C4-2B (cell line): Measurements from ENCODE around the gene ETS1.

Experiments used
- H3K27ac ChIP-seq: fragments of 450-650 bp; 2 replicates; pipeline ENCODE4 v1.5.1; 2017
- ZFX ChIP-seq: fragments of 450-650 bp; IDR thresholded peaks from 2 replicates; pipeline ENCODE4 v1.6.1; 2017
- TF ChIP-seq, protein P1 (sequence below): fragments of 450-650 bp; conservative IDR thresholded peaks from 2 replicates; pipeline ENCODE4 v1.5.1; 2017; ENCODE audit warnings: mild to moderate bottlenecking

Gene ETS1

DNA sequence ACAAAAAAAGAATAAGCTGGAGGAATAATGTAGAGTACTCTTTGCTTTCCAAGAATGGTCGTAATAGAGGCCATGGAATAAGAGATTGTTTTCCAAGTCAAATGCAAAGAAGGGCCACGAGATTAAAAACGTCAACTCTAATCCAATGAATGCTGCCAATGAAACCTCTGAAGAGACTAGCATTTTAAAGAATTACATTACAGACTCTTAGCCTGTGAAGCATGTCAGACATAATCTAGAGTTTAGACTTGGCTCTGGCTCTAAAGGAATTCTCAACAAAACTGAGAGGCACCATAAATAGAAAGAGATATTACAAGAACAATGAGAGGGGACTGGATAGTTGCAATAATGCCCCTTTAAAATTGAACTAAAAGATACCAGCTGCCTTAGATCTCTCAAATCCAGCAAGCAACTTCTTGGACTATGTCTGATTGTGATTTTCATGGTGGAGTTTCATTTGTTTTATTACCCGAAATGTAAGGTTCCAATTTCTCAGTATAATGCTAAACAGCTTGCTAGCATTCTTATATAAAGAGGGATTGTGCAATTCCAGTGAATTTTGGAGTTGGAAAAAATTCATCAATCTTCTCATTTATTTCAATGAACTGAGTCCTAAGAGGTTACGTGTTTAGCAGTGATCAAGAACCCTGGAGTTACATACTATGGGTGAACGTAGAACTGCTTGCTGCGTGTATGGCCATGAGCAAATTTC, 5.6 kb downstream of the ETS1 start:
- H3K27ac ChIP-seq, result no peak overlapping the region
- TF ChIP-seq, protein P1, sequence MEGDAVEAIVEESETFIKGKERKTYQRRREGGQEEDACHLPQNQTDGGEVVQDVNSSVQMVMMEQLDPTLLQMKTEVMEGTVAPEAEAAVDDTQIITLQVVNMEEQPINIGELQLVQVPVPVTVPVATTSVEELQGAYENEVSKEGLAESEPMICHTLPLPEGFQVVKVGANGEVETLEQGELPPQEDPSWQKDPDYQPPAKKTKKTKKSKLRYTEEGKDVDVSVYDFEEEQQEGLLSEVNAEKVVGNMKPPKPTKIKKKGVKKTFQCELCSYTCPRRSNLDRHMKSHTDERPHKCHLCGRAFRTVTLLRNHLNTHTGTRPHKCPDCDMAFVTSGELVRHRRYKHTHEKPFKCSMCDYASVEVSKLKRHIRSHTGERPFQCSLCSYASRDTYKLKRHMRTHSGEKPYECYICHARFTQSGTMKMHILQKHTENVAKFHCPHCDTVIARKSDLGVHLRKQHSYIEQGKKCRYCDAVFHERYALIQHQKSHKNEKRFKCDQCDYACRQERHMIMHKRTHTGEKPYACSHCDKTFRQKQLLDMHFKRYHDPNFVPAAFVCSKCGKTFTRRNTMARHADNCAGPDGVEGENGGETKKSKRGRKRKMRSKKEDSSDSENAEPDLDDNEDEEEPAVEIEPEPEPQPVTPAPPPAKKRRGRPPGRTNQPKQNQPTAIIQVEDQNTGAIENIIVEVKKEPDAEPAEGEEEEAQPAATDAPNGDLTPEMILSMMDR, result no peak
- TF ChIP-seq ZFX, result no peak

DNA sequence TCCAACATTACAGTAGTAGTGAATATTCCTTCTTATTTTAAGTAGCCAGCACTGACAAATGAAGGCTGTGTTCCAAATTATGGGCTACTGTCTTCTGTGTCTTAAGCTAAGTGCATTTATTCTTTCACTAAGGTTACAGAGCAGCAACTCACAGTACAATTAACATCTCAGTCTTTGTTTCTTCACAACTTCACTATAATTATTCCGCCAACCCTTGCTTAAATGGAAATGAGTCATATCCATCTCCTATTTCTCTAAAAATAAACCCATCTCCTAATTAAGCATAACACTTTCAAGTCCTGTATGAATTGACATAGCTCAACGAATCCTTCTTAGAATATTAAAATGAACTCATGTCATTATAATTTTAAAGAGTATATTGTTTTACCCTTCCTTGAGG, 6.7 kb downstream of the ETS1 start:
- TF ChIP-seq, protein P1, result no peak
- TF ChIP-seq ZFX, result no peak
- no peak overlapping the region for H3K27ac ChIP-seq

DNA sequence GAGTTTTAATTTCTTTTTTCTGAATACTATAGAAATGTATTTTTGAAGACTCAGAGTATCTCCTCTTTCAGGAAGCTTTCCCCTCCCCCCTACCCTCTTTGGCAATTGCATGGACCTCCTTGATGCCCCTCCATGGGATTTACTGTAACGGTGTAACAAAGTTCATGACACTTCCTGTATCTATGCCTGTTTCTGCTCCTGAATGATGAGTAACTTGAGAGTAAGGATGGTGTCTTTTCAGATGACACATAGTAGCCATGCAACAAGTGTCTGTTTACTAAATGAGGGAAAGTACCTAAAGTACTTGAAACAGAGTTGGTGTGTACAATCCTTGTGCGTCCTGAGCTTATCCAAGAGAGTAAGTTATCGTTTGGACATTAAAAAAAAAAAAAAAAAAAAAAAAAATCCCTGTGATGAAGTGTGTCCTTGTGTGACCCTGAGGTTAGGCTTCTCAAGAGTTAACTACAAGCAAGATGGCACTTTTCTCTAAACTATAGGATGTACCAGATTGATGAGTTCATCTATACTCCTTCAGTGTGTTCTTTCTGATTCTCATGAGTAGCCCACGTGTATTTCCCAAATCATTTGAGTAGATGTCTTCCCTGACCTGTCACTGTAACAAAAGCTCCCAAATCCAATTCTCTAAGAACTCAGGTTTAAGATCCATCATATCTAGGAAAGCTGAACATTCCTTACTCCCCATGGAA, 7.4 kb downstream of the ETS1 start:
- TF ChIP-seq, protein P1, result no peak
- no peak for TF ChIP-seq ZFX

DNA sequence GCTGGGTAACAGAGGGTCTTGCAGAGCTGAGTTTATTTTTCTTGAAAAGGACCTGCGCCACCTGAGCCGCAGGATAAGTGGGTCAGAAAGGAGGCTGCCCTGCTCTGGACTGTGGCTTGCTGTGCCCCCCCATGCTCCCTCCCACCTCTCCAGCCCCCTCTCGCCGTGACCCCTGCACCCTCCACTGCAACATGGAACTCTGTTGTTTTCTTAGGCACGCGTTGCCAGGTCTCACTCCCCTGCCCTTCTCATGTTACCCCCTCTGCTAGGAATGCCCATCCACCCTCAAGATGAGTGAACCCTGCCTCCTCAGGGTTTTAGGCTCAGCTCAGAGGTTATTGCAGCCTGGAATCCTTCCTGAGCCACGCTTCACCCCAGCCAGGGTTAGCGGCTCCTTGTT, 10.8 kb downstream of the ETS1 start:
- H3K27ac ChIP-seq, result no peak overlapping the region

More for the DNA sequence above, 7.4 kb downstream of the ETS1 start:
- H3K27ac ChIP-seq, result no peak overlapping the region

DNA sequence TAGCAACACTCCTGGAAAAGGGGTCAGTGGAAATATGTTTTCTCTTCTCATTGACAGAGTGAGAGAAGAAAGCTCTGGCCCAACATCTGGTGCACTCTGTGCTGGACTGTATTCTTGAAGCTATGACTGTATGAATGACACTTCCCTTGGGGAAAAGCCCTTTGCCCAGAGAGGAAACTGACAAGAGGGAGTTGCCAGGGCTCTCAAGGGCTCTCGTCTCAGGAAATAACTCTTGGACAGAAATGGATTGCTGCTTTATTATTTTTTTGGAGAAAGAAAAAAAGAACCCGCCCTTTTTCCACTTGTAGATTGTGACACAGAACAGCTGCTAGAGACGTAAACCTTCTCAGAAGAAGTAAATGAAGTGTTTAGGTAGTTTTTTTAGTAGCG, 11.4 kb downstream of the ETS1 start:
- TF ChIP-seq ZFX, result no peak
- TF ChIP-seq, protein P1, result no peak
- no peak overlapping the region for H3K27ac ChIP-seq

More for the DNA sequence above, 10.8 kb downstream of the ETS1 start:
- no peak for TF ChIP-seq ZFX
- TF ChIP-seq, protein P1, result no peak

DNA sequence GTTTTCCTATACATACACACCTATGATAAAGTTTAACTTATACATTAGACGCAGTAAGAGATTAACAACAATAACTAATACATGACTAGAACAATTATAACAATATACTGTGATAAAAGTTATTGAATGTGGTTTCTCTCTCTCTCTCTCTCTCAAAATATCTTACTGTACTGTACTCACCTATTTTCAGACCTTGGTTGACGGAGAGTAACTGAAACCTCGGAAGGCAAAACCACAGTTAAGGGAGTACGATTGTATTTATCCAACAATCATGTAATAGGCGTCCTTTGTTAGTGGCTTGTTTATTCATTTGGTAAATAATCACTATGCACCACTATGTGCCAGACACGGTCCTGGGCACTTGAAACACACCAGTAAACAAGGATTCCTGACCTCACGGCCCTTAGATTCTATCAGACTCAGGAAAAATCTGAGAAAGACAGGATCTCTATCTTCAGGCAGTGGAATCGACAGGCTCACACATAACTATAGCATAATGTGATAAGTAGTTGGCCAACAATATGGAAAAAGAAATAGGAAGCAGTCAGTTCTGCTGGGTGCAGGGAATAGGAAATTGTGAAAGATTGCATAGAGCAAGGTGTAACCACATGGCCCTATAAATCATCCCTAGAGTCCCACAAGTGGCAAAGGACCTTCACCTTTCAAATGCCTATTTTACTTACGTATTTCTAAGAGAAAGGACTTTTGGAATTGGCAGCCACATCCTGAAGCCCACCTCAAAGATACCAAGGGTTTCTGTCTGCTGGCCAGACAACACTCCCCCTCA, 12.0 kb downstream of the ETS1 start:
- H3K27ac ChIP-seq, result no peak overlapping the region
- TF ChIP-seq, protein P1, result no peak
- no peak for TF ChIP-seq ZFX
